ENCODE results near the gene BNIP5.

Gene BNIP5, protein sequence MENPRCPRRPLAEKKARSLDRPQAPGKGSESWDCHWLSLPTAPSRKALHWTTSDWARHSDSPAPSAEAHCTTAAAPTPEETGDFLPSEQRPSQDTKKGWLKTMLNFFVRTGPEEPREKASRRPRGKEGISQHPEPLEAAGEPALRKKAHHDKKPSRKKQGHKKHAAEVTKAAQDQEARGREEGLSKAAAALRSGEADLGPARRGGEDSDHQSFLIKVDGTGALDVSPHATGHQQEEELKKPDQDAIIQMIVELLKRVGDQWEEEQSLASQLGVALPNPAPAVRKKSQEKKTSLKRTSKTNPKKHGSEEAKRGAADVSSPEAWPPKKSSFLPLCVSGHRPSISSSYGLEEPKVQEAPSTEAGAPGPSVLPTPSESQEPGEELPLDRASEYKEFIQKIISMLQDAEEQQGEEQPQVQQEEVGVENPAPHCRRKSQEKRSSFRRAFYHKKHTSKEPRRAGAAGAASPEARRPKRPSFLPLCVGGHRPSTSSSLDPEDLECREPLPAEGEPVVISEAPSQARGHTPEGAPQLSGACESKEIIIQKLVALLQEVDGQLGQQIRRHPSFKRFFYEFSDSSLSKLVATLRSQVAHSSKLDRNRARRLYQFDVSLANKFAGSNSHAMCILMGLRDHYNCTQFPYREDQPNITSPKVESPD

DNA sequence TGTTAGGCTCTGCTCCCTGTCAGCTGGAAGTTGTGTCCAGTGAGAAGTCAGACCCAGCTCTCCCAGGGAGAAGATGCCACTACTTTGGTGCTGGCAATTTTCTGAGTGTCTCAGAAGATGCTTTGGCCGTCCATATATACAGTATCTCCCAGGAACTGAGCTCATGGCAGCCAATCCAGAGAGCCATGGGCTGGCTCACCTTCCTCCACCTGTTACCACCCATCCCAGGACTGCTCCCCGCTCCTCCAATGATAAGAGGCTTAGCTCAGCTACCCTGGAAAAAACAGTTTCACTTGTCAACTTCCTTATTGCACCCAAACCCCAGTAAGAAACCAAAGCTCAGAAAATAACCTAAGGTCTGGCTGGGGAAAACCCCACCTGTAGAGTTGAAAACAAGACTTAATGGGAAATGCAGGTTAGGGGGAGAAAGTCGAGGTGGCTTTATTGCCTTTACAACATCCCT is at the start of gene BNIP5:
Gene BNIP5, minus strand, starts transcription at position 110 of the 463 bp plus-strand sequence. CDS start 6,198 bp downstream, outside the sequence.
- DNase-seq: peak; percentile 30

DNA sequence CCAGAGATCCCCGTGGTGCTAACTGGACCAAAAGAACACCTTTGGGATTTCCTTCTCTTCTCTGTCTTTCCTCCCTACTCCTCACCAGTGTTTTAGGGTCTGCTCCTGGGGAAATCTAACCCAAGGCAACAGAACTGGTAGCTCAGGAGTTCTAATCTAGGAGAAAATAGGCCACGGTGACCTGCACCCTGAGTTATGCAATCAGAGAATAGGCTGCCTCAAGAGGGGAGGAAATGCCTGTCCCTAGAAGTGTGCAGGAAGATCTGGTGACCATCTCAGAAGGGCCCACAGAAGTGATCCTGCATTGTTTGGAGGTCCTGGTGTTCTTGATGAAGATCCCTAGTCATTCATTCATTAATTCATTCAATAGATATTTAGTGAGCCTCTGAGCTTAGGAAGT is 47.4 kb upstream of the BNIP5 start:
- DNase-seq: no peak

DNA sequence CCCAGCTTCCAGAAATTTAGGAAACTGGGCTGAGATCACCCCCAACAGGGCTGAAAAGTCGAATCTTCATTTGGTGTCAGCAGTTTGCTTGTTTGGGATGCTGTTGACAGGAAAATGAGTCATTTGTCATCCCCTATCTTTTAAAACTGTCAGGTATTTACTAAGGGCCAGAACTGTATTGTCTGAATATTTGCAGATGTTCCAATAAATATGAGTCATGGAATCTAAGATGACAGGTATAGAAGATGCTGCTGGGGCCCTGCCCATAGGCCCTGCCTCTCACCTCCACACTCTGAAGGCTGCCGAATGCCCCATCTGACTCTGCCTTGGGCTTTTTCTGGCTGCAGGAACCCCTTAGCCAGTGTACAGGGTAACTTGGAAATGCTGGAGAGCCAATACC is 46.9 kb upstream of the BNIP5 start:
- no peak for DNase-seq

DNA sequence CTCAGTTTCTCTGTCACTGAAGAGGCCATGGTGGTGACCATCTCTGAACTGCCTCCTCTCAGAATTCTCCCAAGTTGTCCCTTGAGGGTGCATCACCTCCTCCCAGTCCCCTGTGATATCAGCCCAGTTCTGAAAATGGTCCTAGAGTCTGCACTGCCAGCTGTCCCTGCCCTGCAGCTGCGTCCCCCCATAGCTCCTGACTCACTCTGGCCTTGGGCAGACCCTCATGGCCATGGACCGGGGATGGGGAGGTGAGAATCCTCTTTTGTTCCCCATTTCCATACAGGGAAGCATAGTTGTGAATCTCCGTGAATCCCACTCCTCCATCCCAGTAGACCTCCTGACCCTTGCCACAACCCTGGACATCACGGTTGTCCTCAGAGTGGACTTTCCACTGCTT is 46.3 kb upstream of the BNIP5 start:
- no peak for DNase-seq

DNA sequence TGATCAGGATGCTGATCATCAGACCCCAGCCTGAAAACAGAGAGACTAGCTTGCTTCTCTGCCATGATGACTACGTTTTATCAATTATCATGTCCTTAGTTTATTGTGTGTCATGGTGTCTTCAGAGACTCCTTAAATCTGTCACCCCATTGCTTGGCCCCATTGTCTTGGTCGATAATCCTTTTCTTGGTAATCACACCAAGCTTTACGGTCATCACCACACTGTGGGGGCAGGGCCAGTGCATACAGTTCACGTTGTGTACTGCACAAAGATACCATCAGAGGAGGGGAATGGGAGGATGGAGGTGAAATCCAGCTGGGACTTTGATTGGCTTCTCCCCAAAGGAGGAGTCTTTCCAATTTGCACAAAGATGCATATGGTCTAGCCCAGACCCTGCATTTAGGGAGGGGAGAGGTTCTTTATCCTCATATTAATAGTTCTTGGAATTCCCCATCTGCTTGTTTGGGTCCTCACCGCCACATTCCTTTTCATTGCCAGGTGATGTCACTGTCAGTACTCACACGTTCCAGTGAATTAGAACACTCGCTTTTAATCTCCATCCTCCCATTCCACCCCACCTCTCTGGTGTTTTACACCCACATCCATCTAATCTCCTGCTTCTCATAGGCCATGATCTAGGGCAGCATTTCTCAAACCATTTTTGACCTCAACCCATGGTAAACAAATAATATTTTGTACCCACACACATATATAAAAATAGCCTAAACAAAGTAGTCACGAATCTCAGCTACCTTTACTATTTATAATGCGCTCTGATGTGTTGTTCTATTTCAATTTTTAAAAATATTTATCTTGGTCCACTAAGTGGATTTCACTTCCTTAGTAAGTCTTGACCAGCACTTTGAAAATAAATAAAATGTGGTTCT is 45.1 kb upstream of the BNIP5 start:
- DNase-seq: no peak

DNA sequence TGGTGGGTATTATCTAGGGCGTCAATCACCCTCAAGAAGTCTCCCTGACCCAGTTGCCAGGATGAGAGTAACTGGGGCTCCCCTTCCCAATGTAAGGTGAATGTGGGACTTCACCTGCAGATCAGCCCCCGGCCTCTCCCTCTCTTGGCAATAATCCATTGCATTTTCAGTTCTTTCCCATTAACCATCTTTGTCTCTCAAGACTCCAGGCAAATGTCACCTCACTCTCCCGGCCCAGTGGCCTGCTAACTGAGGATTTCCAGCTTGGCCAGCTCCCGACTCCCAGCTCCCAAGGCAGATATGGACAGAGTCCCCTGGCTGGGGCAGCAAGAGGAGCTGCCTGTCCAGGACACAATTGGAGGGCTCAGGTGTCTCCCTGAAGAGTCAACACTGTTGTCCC is 43.5 kb upstream of the BNIP5 start:
- DNase-seq: no peak

DNA sequence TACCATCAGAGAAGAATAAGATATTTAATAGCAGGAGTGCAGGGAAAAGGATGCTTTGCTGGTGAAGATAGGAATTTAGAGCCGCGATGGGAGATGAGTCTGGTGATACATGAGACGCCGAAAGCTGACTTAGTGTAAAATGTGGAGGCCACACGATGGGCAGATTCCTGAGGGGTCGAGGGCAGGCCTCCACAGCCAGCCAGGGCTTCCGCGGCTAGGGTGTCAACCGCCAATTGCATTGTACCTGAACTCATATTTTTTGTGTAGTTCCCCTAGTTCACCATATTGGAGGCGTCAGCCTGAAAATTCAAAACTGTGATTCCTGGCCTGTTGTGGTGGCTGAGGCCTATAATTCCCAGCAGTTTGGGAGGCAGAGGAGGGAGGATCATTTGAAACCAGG is 42.2 kb upstream of the BNIP5 start:
- DNase-seq: no peak

DNA sequence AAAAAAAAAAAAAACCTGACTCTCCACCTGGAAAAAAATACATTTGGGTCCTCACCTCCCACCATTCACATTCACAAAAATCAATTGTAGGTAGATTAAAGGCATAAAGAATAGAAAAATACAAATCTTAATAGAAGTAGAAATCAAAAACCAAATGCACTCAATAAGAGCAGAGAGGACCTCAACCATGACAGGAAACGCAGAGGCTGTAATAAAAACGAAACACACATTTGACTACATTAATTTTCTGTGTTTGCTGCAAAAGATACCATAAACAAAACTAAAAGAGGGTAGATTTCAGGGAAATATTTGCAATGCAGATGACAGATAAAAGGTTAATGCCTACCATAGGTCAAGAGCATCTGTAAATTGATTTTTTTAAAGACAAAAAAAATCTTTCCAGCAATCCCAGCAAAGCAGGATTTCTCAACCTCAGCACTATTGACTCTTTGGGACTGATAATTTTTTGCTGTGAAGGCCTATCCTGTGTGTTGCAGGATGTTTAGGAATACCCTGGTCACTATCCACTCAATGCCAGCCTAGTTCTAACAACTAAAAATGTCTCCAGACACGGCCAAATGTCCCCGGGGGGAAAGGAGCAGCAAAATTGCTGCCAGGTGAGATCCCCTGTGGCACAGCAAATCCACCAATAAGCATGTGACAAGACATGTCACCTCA is 41.7 kb upstream of the BNIP5 start:
- no peak for DNase-seq

DNA sequence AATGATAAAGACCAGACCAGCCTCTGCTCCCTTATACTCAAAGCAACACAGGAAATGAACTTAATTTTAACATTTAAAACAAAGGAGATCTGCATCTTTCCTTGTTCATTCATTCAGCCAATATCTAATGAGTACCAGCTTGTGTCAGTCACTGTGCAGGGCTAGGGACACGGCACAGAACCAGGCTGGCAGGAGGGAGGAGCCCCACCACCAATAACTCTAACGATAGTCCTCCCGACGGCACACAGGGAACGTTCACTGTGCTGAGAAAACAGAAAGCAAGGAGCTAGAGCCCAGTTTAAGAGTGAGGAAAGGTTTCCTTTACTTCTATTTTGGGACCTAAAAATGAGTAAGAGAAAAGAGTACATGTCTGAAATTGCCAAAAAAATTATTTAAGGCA is 40.9 kb upstream of the BNIP5 start:
- no peak for DNase-seq

DNA sequence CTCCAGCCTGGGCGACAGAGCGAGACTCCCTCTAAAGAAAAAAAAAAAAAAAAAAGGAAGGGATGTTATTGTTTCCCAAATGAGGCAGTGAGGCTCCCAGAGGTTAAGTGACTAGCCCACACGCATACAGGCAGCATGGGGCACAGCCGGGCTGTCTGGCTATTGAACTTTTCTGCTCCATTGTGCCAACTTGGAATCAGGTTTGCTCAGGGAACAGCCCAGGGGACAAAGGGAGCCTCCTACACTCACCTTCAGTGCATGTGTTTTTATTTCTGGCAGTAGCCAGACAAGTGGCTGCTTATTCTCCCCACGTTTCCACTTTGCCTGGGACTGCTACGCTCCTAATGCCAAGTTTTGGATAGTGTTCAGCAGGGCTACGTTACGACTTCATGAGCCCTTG is 40.1 kb upstream of the BNIP5 start:
- DNase-seq: no peak

DNA sequence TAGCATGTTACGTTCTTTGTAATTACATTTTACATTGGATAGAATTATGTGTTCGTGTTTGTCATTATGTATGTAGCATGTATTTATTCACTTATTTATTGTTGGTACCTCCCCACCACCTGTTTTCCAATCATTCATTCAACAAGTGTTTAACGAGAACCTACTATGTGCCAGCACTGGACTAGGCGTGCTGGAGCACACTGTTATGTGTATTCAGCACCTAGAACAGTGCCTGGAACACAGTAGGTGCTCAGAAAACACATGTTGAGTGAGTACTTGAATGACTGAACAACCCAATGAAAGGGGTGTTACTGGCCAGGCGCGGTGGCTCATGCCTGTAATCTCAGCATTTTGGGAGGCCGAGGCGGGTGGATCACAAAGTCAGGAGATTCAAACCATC is 39.5 kb upstream of the BNIP5 start:
- DNase-seq: no peak

DNA sequence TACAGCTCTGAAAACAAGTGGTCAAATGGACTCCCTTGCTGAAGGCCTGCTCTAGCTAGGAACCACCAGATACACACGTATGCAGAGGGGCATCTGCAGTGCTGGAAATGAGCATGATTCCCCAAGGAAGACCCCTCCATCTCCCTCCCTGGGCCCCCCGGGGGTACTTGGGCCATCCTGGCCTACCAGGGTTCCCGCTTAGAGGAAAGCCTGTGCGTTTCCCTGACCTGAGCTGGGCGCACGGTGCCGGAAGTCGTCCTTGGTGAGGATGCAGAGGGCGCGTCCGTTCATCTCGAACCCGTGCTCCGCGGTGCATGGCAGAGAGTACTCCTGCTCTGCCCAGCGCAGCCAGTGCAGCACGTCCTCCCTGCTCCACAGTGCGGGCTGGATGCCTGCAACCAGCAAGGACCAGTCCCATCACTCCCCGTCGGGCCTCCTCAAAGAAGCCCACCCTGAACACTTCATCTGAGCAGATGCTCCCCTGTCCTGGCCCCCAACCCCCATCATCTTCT is 39.0 kb upstream of the BNIP5 start:
- DNase-seq: no peak

DNA sequence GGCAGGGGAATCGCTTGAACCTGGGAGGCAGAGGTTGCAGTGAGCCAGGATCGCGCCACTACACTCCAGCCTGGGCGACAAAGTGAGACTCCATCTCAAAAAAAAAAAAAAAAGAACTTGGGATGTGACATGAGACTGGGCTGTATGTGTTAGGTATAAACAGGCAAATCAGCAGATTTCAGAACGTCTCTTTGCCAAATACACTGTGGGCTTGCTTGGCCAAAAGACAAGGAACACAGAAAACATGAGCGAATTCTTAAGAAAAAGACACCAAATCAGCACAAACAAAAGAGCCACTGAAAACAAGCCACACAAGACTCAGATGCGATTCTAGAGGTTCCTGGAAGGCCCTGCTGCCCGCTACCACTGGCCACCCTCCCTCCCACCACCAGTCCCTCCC is 38.3 kb upstream of the BNIP5 start:
- DNase-seq: no peak

DNA sequence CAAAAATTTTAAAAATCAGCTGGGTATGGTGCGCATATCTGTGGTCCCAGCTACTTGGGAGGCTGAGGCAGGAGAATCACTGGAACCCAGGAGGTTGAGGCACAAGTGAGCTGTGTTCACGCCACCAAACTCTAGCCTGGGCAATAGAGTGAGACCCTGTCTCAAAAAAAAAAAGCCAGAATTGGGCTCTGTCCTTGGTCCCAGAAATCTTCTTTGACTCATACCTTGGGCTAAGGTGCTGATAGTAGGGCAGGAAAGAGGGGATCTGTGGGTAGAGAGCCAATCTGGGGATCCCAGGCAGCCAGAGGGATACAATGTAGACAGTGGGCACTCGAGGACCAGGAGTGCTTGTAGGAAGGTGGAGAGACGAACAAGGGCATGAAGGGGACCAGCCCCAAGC is 37.5 kb upstream of the BNIP5 start:
- no peak for DNase-seq

DNA sequence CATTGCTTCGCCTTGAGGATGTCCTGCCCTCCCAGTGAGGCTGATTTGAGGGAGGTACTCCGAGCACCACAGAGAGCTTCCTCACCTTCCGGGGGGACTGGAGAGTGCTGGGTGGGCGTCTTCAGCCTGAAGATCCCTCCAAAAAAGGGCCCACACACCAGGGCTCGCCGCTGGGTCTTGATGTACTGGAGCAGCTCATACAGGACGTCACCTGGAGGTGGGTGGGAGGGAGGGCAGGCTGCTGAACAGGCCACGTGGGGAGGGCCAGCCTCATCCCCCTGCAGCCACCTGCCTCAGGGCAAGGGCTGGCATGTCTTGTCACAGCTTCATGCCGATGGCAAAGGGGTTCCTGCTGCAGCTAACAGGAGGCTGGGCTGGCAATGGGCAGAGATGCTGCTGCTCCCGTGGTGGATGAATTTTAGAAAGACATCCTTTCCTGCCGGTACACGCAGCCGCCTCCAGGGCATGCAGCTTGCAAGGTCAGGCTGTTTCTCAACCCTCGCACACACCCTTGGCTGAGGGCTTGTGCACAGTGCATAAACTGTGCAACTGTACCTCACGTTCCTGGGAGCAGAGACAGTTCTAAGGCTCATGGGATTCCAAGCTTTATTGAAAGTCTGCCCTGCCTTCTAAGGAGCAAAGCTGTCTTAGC is 36.8 kb upstream of the BNIP5 start:
- no peak for DNase-seq

DNA sequence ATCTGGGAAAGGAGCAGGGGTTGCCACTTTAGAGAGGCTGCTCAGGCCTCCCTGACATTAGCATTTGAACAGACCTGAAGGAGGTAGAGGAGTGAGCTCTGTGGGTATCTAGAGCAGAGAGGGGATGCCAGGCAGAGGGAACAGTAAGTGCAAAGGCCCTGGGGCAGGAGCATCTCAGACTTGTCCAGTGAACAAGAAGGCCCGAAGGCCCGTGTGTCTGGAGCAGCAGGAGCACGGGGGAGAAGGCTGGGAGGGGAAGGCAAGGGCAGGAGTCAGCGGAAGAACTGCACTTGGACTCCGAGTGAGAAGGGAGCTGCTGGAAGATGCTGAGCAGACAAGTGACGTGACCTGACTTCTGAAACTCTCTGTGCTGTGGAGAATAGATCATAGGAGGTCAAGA is 35.4 kb upstream of the BNIP5 start:
- DNase-seq: no peak

DNA sequence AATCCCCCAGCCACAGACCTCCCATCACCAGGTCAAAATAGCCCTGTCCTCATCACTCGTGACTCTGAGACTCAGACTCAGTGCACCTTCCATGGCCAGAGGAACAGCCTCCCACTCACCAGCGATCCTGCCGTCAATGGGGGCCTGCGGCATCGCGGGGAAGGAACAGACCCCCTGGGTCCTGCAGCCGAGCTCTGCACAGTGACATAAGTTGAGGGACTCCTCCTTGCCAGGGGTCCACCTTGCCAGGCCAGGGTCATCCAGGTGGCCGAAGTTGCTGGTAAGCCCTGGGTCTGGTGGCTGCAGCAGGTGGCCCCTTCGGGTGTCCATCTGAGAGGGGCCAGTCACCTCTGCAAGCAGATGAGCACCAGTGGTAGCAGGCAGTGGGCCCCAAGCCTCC is 34.5 kb upstream of the BNIP5 start:
- DNase-seq: no peak

DNA sequence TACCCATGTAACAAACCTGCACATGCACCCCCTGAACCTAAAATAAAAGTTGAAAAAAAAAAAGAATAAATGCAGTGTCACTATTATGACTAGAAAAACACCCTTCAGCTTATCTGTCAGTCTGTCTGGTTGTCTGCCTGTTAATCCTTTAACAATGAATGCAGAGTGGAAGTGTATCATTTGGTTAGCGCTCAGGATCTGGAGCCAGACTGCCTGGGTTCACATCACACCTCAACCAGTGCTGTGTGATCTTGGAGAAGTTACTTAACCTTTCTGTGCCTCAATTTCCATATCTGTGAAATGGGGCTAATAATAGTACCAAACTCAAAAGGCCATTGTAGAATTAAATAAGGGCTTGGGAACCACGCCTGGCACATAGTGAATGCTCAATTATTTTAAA is 34.0 kb upstream of the BNIP5 start:
- no peak for DNase-seq

DNA sequence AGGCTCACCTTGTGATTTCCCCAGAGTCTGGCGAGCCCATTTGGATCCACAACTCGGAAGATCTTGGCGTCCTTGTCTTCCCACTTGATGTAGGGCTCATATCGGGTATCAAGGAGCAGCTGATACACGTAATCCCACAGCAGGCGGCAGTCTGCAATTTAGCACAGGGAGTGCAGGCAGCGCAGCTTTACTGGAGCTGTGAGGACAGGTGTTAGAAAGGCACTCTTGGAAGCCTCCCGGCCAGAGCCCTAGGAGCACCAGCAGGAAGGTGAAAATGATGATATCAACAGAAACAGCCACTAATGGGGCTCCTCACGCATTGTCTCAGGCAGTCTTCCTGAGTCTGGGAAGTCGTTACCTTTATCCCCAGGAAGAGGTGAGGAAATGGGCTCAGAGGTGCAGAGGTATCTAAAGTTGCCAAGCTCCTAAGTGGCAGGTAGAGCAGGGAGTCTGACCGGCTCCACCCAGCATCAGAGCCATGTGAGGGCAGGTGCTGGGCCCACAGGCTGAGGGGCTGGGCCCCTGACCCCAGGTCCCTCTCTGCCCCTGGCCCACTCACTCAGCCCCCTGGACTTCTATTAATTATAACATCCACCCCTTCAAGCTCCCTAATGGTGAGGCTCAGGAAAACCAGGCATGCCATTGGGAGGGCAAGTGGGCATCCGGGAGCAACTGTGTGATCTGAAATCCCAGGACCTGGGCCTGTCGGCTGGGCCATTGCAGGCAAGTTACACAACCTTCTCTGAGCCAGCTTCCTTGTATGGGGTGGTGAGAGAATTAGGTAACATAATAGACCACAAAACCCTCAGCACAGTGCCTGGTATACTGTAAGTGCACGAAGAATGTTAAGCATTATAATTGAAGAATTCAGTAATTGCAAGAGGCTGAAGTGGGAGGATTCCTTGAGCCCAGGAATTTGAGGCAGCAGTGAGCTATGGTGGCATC is 32.5 kb upstream of the BNIP5 start:
- no peak for DNase-seq

DNA sequence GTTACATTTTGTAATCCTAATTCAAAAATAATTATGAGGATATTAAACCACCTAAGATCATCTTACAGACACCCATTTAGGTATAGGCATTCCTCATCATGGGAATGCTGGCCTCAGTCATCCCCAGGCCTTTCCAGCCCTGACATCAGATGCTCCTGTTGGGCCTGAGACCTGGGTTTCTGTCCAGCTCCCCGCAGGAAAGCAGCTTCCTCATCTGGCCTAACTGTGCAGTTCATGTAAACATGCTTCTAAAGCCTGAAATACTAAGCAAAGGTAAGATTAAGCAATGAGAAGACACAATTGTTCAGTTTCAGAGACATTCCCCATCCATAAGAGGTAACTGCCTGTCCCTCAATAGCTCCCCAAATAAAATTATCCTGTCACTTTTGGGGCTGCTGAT is 31.7 kb upstream of the BNIP5 start:
- no peak for DNase-seq

DNA sequence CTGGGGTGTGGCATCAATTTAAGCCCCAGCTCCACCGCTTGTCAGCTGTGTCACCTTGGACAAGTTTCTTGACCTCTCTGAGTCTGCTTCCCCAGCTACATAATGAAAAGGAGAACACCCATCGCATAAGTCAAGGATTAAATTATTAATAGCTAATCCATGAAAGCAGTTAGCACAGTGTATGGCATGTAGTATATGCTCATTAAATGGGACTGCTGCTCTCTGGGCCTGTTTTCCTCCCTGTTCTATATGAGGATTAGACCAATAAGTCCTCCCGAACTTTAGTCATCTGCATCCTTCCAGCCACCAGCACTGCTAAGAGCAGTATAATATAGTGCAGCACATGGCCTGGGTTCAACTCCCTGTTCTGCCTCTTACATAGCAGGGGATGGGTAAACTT is 31.1 kb upstream of the BNIP5 start:
- DNase-seq: no peak
